ENCODE data around the gene DNAJC27.

The DNAJC27 gene

GRCh38 chr2:24926220-24926601 lies 45.5 kb downstream of the DNAJC27 start:
- POLR2A ChIA-PET = no interaction called here
- CTCF ChIA-PET = no interaction called here
- DNase-seq (ENCODE audit: low read depth, low spot score) = no peak
- no peak overlapping the region for H3K4me3 ChIP-seq (ENCODE audit: low read depth, low read length)
- TF ChIP-seq, protein P1, sequence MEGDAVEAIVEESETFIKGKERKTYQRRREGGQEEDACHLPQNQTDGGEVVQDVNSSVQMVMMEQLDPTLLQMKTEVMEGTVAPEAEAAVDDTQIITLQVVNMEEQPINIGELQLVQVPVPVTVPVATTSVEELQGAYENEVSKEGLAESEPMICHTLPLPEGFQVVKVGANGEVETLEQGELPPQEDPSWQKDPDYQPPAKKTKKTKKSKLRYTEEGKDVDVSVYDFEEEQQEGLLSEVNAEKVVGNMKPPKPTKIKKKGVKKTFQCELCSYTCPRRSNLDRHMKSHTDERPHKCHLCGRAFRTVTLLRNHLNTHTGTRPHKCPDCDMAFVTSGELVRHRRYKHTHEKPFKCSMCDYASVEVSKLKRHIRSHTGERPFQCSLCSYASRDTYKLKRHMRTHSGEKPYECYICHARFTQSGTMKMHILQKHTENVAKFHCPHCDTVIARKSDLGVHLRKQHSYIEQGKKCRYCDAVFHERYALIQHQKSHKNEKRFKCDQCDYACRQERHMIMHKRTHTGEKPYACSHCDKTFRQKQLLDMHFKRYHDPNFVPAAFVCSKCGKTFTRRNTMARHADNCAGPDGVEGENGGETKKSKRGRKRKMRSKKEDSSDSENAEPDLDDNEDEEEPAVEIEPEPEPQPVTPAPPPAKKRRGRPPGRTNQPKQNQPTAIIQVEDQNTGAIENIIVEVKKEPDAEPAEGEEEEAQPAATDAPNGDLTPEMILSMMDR (IDR thresholded peaks at IDR 0.05; ENCODE audit: insufficient read depth, low read length, missing control alignments) = no peak

DNA sequence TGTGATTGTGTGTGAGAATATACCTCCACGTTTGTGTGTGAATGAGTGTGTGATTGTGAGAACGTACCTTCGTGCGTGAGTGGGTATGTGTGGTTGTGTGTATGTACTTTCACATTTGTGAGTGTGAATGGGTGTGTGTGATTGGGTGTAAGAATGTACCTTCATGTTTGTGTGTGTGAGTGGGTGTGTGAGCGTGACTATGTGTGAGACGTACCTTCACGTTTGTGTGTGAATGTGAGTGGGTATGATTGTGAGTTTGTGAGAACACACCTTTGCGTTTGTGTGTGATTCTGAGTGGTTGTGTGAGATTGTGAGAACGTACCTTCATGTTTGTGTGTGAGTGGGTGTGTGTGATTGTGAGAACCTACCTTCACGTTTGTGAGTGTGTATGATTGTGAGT lies 45.9 kb downstream of the DNAJC27 start:
- TF ChIP-seq, protein P1 (IDR thresholded peaks at IDR 0.05; ENCODE audit: insufficient read depth, low read length, missing control alignments) = no peak
- no peak for DNase-seq (ENCODE audit: low read depth, low spot score)
- ChIA-PET CTCF (no interaction called here), POLR2A (no interaction called here)
- no peak overlapping the region for H3K4me3 ChIP-seq (ENCODE audit: low read depth, low read length)

DNA sequence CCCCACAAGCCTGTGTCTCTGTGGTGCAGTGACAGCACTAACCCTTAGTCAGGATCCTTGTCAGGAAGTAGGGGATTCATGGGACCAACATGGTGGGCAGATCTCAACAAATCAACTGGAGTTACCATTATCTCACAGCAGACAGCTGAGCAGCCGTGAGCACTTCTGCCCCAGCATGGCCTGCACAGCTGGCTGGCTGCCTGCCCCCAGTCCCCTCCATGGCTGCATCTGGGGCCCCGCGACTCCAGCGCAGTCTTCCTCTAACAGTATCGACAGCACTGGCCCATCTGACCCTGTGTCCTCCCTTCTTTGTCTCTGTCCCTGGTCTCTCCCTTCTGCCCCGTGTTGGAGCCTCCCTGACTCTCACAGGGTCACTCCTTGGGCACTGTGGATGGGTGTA lies 47.0 kb downstream of the DNAJC27 start:
- TF ChIP-seq, protein P1 (IDR thresholded peaks at IDR 0.05; ENCODE audit: insufficient read depth, low read length, missing control alignments) = no peak
- POLR2A ChIA-PET = no interaction called here
- H3K4me3 ChIP-seq (ENCODE audit: low read depth, low read length) = no peak overlapping the region
- CTCF ChIA-PET = no interaction called here
- no peak for DNase-seq (ENCODE audit: low read depth, low spot score)

DNA sequence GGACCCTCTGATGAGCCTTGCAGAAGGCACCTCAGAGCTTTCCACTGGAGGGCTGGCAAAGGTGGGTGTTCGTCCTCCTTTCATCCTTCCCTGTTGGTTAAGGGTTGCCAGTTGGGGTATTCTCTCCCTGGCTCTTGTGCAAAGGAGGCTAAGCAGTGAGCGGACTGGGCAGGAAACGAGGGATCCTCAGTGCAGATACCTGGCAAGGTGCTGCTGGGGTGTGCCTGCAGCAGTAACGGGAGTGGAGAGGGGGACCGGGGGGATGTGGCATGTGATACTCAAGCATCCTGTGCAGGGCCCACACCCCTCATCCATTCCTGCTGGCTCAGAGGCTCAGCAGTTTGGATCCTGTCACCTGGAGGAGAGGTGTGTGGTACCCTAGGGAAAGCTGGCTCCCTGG lies 47.5 kb downstream of the DNAJC27 start:
- H3K4me3 ChIP-seq (ENCODE audit: low read depth, low read length) = no peak overlapping the region
- DNase-seq (ENCODE audit: low read depth, low spot score) = no peak
- ChIA-PET CTCF (no interaction called here), POLR2A (no interaction called here)
- TF ChIP-seq, protein P1 (IDR thresholded peaks at IDR 0.05; ENCODE audit: insufficient read depth, low read length, missing control alignments) = no peak

GRCh38 chr2:24923106-24923505 lies 48.6 kb downstream of the DNAJC27 start:
- ChIA-PET CTCF (no interaction called here), POLR2A (no interaction called here)
- no peak for DNase-seq (ENCODE audit: low read depth, low spot score)
- no peak overlapping the region for H3K4me3 ChIP-seq (ENCODE audit: low read depth, low read length)
- TF ChIP-seq, protein P1 (IDR thresholded peaks at IDR 0.05; ENCODE audit: insufficient read depth, low read length, missing control alignments) = no peak

DNA sequence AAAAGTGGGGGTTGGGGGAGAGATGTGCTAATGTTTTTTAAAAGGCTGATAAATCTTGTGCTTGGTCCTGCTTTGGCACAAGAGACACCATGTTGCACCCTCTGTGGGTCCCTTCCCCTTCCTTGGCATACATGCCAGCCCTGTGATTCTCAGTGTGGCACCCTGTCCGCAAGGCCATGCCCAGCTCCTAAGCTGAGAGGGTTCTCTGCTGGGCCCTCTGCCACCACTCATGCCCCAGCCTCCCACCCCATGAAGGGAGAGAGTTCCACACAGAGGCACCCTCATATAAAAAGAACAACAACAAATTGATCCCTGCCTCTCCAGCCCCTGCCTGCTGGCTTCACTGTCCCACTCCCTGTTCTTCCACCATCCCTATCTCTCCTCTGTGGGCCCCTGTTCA lies 49.2 kb downstream of the DNAJC27 start:
- H3K4me3 ChIP-seq (ENCODE audit: low read depth, low read length) = no peak overlapping the region

More for the DNA sequence above, 49.2 kb downstream of the DNAJC27 start:
- TF ChIP-seq, protein P1 (IDR thresholded peaks at IDR 0.05; ENCODE audit: insufficient read depth, low read length, missing control alignments) = no peak
- ChIA-PET POLR2A (no interaction called here), CTCF (no interaction called here)
- no peak for DNase-seq (ENCODE audit: low read depth, low spot score)
